H1 (cell line): Measurements from ENCODE around the gene TACC2. TPM values are rescaled to one million over a fixed set of nuclear protein-coding genes. Genes with fewer than 3 reads are reported as not detected.

Source experiments
- ASH2L ChIP-seq: fragments of 200-600, 300-600 bp; sonication (generic); IDR thresholded peaks from one replicate; pipeline ENCODE4 v1.7.1; 2017; ENCODE audit warnings: low read length
- CHD7 ChIP-seq: fragments of 300-600 bp; sonication (generic); IDR thresholded peaks from 2 replicates; pipeline ENCODE4 v1.7.1; 2012; ENCODE audit warnings: low read length, moderate library complexity, mild to moderate bottlenecking, inconsistent platforms; ENCODE audit not compliant: insufficient replicate concordance
- E2F6 ChIP-seq: IDR thresholded peaks from 2 replicates; pipeline ENCODE4 v1.6.1; 2012; ENCODE audit warnings: inconsistent platforms
- MAFK ChIP-seq: IDR thresholded peaks from 2 replicates; pipeline ENCODE4 v1.6.1; 2012; ENCODE audit warnings: low read depth, mild to moderate bottlenecking, improper control_type of control experiment, low read length
- MAX ChIP-seq: IDR thresholded peaks from 2 replicates; pipeline ENCODE4 v1.6.1; 2012; ENCODE audit warnings: inconsistent platforms
- POLR2A ChIP-seq, 2 experiments: IDR thresholded peaks; 1 replicate in 1 of 2; 2 replicates in 1 of 2; pipeline ENCODE4 v1.6.1; 2011; ENCODE audit warnings: low read depth in 2 of 2, low read length in 2 of 2, mild to moderate bottlenecking in 2 of 2; ENCODE audit errors: control extremely low read depth in 1 of 2
- POLR2AphosphoS5 ChIP-seq: IDR thresholded peaks from 2 replicates; pipeline ENCODE4 v1.6.1; 2011; ENCODE audit warnings: low read depth, low read length
- polyA plus RNA-seq, 7 experiments: library from polyadenylated mRNA; depleted of rRNA in 3 of 7; stranded (reverse) in 5 of 7; unstranded in 2 of 7; fragments of >200 nt in 5 of 7; fragments of 200-250 nt in 2 of 7; gene quantifications; 1 replicate in 5 of 7; 2 replicates in 1 of 7; 4 replicates in 1 of 7; pipeline versions ENCODE4 v1.2.1 to v1.2.3, GENCODE V29; 2011 to 2013; ENCODE audit warnings: missing spikeins in 2 of 7, mixed read lengths in 2 of 7
- total RNA-seq: library from RNA; stranded (reverse); fragmentation: NEBNext Ultra II Directional; extraction: Animal tissue kit (Norgen Biotek cat#: 25700); gene quantifications from 2 replicates; pipeline ENCODE4 v1.2.1, GENCODE V29; 2021

The TACC2 gene
- total and polyA plus RNA-seq, 2 of the 8 experiments (the other 6 are each of a cell fraction or from before 2014, with no cell fraction given) = 21.2 to 46.6 TPM

- TF ChIP-seq CHD7 = no peak
- TF ChIP-seq ASH2L = no peak
- no peak for TF ChIP-seq POLR2A (IDR thresholded peaks at IDR 0.05; ENCODE audit: control extremely low read depth in 1 of 2, low read depth in 2 of 2, low read length in 2 of 2)
- TF ChIP-seq MAX = no peak
- TF ChIP-seq MAFK = no peak
- TF ChIP-seq POLR2AphosphoS5 = no peak
- no peak for TF ChIP-seq E2F6
Observed at GRCh38 chr10:122295451-122295809, 306.5 kb downstream of the TACC2 start (continued).
